HCT116 (cell line): ENCODE measurements around the gene PERCC1. TPM values are rescaled to one million over a fixed set of nuclear protein-coding genes. Genes with fewer than 3 reads are reported as not detected.

Experiments
- ATAC-seq: fragments of 200-7000 bp; cut with Tn5 transposase; 2 replicates; pipeline ENCODE4 v1.9.1; 2020; ENCODE audit warnings: mild to moderate bottlenecking, moderate library complexity
- BruUV-seq: library from RNA; stranded (reverse); fragments of 400-500 nt; replicated peaks from 2 replicates; lab custom pipeline; 2021; lab: Mats Ljungman, UMichigan
- CTCF ChIA-PET: fragments of 300-600 bp; sonication (Branson Sonifier 250); formaldehyde crosslinking; loops from one replicate; lab custom pipeline; 2021; ENCODE audit warnings: antibody characterized with exemption; lab: Charles Lee
- POLR2A ChIA-PET: fragments of 300-600, 350-600 bp; sonication (Branson Sonifier 250); formaldehyde crosslinking; loops from one replicate; lab custom pipeline; 2021; ENCODE audit warnings: antibody characterized with exemption; lab: Charles Lee
- RAD21 ChIA-PET, 2 experiments: fragments of 300-600 bp; sonication (Branson Sonifier 250); formaldehyde crosslinking; loops; one replicate each; lab custom pipeline; 2023; ENCODE audit warnings: low total read pairs in 2 of 2; ENCODE audit not compliant: uncharacterized antibody in 2 of 2, unreplicated experiment in 2 of 2, low non-redundant PET in 1 of 2; lab: Charles Lee
- DNase-seq: peaks from one replicate; pipeline ENCODE4 v3.0.0-alpha.2; 2010; ENCODE audit warnings: low read depth, low spot score
- H2AFZ ChIP-seq: fragments of 200-600 bp; shearing (Covaris generic), sonication (generic); 2 replicates; pipeline ENCODE4 v1.6.1; 2017; ENCODE audit warnings: low read depth, mixed run types, mixed read lengths, antibody characterized with exemption, low read length; ENCODE audit not compliant: poor library complexity, severe bottlenecking
- H3K27ac ChIP-seq: 2 replicates; pipeline ENCODE4 v1.5.1; 2012; ENCODE audit warnings: low read depth, low read length
- H3K27me3 ChIP-seq: fragments of 200-600 bp; sonication (generic); 2 replicates; pipeline ENCODE4 v1.6.1; 2016; ENCODE audit warnings: mixed run types, low read length, mixed read lengths; ENCODE audit not compliant: insufficient read depth
- H3K36me3 ChIP-seq, 2 experiments: fragments of 200-500 bp in 1 of 2; fragments of 200-600 bp in 1 of 2; sonication (Bioruptor generic) in 1 of 2; sonication (generic) in 1 of 2; 2 replicates each; pipeline versions ENCODE4 v1.5.1 to v1.6.1; 2014 to 2016; ENCODE audit warnings: low read length in 2 of 2, inconsistent platforms in 1 of 2, mixed read lengths in 1 of 2, mixed run types in 1 of 2; ENCODE audit not compliant: insufficient read depth in 2 of 2, control insufficient read depth in 1 of 2
- H3K4me1 ChIP-seq, 2 experiments: fragments of 200-600 bp in 1 of 2; sonication (generic) in 1 of 2; 2 replicates each; pipeline versions ENCODE4 v1.5.1 to v1.6.1; 2012 to 2017; ENCODE audit warnings: low read length in 2 of 2, inconsistent platforms in 1 of 2, mild to moderate bottlenecking in 1 of 2, mixed read lengths in 1 of 2, mixed run types in 1 of 2, moderate library complexity in 1 of 2; ENCODE audit not compliant: insufficient read depth in 2 of 2, control insufficient read depth in 1 of 2
- H3K4me2 ChIP-seq: fragments of 200-600 bp; sonication (generic); 2 replicates; pipeline ENCODE4 v1.6.1; 2017; ENCODE audit warnings: mixed run types, low read length, mixed read lengths
- H3K4me3 ChIP-seq, 2 experiments: fragments of 200-600 bp in 1 of 2; sonication (generic) in 1 of 2; replicated peaks in 1 of 2; 2 replicates each; pipeline ENCODE4 v1.5.1; 2011 to 2016; ENCODE audit warnings: low read length in 2 of 2, control low read depth in 1 of 2, low read depth in 1 of 2, mild to moderate bottlenecking in 1 of 2, mixed read lengths in 1 of 2, mixed run types in 1 of 2
- H3K79me2 ChIP-seq: fragments of 200-600 bp; sonication (generic); 2 replicates; pipeline ENCODE4 v1.6.1; 2017; ENCODE audit warnings: mild to moderate bottlenecking, mixed run types, low read length, moderate library complexity, mixed read lengths; ENCODE audit not compliant: insufficient read depth
- H3K9ac ChIP-seq: fragments of 200-600 bp; sonication (generic); 2 replicates; pipeline ENCODE4 v1.6.1; 2016; ENCODE audit warnings: low read length, mixed read lengths
- H3K9me2 ChIP-seq: fragments of 200-600 bp; sonication (generic), shearing (Covaris generic); 2 replicates; pipeline ENCODE4 v1.6.1; 2017; ENCODE audit warnings: mixed run types, mild to moderate bottlenecking, moderate library complexity; ENCODE audit not compliant: insufficient read depth
- H3K9me3 ChIP-seq, 2 experiments: fragments of 200-500 bp in 1 of 2; fragments of 200-600 bp in 1 of 2; sonication (Bioruptor generic) in 1 of 2; sonication (generic) in 1 of 2; 2 replicates each; pipeline ENCODE4 v1.6.1; 2014 to 2017; ENCODE audit warnings: low read length in 2 of 2, mixed read lengths in 2 of 2, inconsistent platforms in 1 of 2, low read depth in 1 of 2, mild to moderate bottlenecking in 1 of 2, mixed run types in 1 of 2, moderate library complexity in 1 of 2; ENCODE audit not compliant: control insufficient read depth in 1 of 2, insufficient read depth in 1 of 2
- H4K20me1 ChIP-seq: fragments of 200-600 bp; sonication (generic), shearing (Covaris generic); 2 replicates; pipeline ENCODE4 v1.6.1; 2017; ENCODE audit warnings: mixed run types, mild to moderate bottlenecking, moderate library complexity; ENCODE audit not compliant: insufficient read depth
- ATF3 ChIP-seq: IDR thresholded peaks from 2 replicates; pipeline ENCODE4 v1.6.1; 2012
- EGR1 ChIP-seq: IDR thresholded peaks from 2 replicates; pipeline ENCODE4 v1.6.1; 2012; ENCODE audit warnings: low read depth
- ELF1 ChIP-seq: IDR thresholded peaks from 2 replicates; pipeline ENCODE4 v1.6.1; 2012; ENCODE audit warnings: low read depth, borderline replicate concordance
- FOSL1 ChIP-seq: IDR thresholded peaks from 2 replicates; pipeline ENCODE4 v1.6.1; 2012; ENCODE audit warnings: low read depth
- JUND ChIP-seq: IDR thresholded peaks from 2 replicates; pipeline ENCODE4 v1.6.1; 2012
- POLR2A ChIP-seq: IDR thresholded peaks from 2 replicates; pipeline ENCODE4 v1.7.0; 2011; ENCODE audit warnings: borderline replicate concordance; ENCODE audit not compliant: insufficient read depth, insufficient read length; ENCODE audit errors: extremely low read depth
- YY1 ChIP-seq: IDR thresholded peaks from 2 replicates; pipeline ENCODE4 v1.6.1; 2011; ENCODE audit warnings: low read length, low read depth, moderate library complexity, mild to moderate bottlenecking; ENCODE audit not compliant: insufficient replicate concordance; ENCODE audit errors: extremely low read depth
- ZFX ChIP-seq: fragments of 450-650 bp; IDR thresholded peaks from 2 replicates; pipeline ENCODE4 v1.6.1; 2017
- ZNF274 ChIP-seq: fragments of 200-500 bp; sonication (Bioruptor generic); IDR thresholded peaks from 2 replicates; pipeline ENCODE4 v1.6.1; 2014; ENCODE audit warnings: mild to moderate bottlenecking, low read depth, low read length, inconsistent platforms
- intact Hi-C: fragments of 100-400 bp; cut with micrococcal nuclease; formaldehyde crosslinking; loops from 2 replicates; pipeline ENCODE4 v1.10.0; 2022
- total RNA-seq: library from RNA; stranded (reverse); gene quantifications from one replicate; pipeline ENCODE4 v1.2.1, GENCODE V29; 2021; ENCODE audit not compliant: unreplicated experiment
- TF ChIP-seq, protein P1 (sequence below): IDR thresholded peaks from 2 replicates; pipeline ENCODE4 v1.6.1; 2012; ENCODE audit warnings: low read depth

Gene PERCC1
- total RNA-seq, 1 experiment from 2014 or later, result not detected

- BruUV-seq, result no TSS peak
- TF ChIP-seq YY1 (no peak), ATF3 (no peak), POLR2A (no peak), EGR1 (no peak), ZFX (no peak), ZNF274 (no peak)
- no peaks in the 10 kb centered on the region for H3K9me3 ChIP-seq
- ATAC-seq, result no peak
- H3K9me2 ChIP-seq, result no peaks in the 10 kb centered on the region
- POLR2A ChIA-PET, result no interaction called here
- intact Hi-C loops, result no loop called here
- H4K20me1 ChIP-seq, result no peaks in the 10 kb centered on the region
- CTCF ChIA-PET, result no interaction called here
- H3K36me3 ChIP-seq, result peaks cover 0 to 5% of the 10 kb centered on the region in 2 experiments; a peak in 1 of 4 replicates
- H3K4me1 ChIP-seq, result peaks cover 4 to 20% of the 10 kb centered on the region in 2 experiments; a peak in 3 of 4 replicates
- DNase-seq, result no peak
- no peak overlapping the region for H3K9ac ChIP-seq
- no peak overlapping the region for H3K27ac ChIP-seq
- peaks cover 33% of the 10 kb centered on the region for H3K79me2 ChIP-seq
- H3K4me3 ChIP-seq, result no peak overlapping the region
- H2AFZ ChIP-seq, result no peak overlapping the region
- RAD21 ChIA-PET, result no interaction called here
- no peak overlapping the region for H3K4me2 ChIP-seq
- no peaks in the 10 kb centered on the region for H3K27me3 ChIP-seq
These were observed 8.8 kb upstream of the PERCC1 start for GRCh38 chr16:1422076-1422475.

DNA sequence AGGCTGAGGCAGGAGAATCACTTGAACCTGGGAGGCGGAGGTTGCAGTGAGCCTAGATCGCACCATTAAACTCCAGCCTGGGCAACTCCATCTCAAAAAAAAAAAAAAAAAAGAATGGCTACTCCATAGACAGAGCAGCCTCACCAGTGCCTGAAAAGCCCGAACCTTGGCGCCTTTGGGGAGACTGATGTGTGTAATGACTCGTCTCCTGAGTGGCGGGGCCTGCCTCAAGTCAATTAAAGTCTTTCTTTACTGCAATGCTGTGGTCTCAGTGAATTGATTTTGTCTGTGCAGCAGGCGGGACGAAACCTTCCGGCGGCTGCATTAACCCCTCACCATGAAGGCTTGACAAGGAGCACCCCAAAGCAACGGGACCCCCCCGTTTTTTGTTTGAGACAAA lies 6.8 kb upstream of the PERCC1 start:
- Histone ChIP-seq H3K9me3 (no peaks in the 10 kb centered on the region), H3K4me3 (no peak overlapping the region), H3K9me2 (no peaks in the 10 kb centered on the region), H2AFZ (no peak overlapping the region), H3K4me1 (peaks cover 4 to 26% of the 10 kb centered on the region in 2 experiments; a peak in 3 of 4 replicates), H4K20me1 (no peaks in the 10 kb centered on the region), H3K36me3 (no peaks in the 10 kb centered on the region), H3K27ac (no peak overlapping the region), H3K9ac (no peak overlapping the region), H3K4me2 (no peak overlapping the region), H3K79me2 (peaks cover 15% of the 10 kb centered on the region), H3K27me3 (no peaks in the 10 kb centered on the region)
- intact Hi-C loops, result no loop called here
- ChIA-PET POLR2A (no interaction called here), RAD21 (no interaction called here), CTCF (no interaction called here)
- ATAC-seq (no peak), DNase-seq (no peak)
- TF ChIP-seq JUND (no peak), ELF1 (no peak), FOSL1 (no peak), POLR2A (no peak)
- TF ChIP-seq, protein P1, sequence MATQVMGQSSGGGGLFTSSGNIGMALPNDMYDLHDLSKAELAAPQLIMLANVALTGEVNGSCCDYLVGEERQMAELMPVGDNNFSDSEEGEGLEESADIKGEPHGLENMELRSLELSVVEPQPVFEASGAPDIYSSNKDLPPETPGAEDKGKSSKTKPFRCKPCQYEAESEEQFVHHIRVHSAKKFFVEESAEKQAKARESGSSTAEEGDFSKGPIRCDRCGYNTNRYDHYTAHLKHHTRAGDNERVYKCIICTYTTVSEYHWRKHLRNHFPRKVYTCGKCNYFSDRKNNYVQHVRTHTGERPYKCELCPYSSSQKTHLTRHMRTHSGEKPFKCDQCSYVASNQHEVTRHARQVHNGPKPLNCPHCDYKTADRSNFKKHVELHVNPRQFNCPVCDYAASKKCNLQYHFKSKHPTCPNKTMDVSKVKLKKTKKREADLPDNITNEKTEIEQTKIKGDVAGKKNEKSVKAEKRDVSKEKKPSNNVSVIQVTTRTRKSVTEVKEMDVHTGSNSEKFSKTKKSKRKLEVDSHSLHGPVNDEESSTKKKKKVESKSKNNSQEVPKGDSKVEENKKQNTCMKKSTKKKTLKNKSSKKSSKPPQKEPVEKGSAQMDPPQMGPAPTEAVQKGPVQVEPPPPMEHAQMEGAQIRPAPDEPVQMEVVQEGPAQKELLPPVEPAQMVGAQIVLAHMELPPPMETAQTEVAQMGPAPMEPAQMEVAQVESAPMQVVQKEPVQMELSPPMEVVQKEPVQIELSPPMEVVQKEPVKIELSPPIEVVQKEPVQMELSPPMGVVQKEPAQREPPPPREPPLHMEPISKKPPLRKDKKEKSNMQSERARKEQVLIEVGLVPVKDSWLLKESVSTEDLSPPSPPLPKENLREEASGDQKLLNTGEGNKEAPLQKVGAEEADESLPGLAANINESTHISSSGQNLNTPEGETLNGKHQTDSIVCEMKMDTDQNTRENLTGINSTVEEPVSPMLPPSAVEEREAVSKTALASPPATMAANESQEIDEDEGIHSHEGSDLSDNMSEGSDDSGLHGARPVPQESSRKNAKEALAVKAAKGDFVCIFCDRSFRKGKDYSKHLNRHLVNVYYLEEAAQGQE, result no peak
- no TSS peak for BruUV-seq
